KBM-7 (cell line): ENCODE measurements around the gene HMCN2.

Source experiments
- DNase-seq: peaks from one replicate; pipeline ENCODE4 v3.0.0-alpha.2; 2015
- in situ Hi-C: fragments of 300-500 bp; cut with MboI; formaldehyde crosslinking; loops from 2 replicates; pipeline ENCODE4 v1.14.3; 2020; ENCODE audit warnings: low sequenced_read_pairs, low pct_unique_long_range_greater_than_20kb, mixed read lengths

Gene HMCN2, protein sequence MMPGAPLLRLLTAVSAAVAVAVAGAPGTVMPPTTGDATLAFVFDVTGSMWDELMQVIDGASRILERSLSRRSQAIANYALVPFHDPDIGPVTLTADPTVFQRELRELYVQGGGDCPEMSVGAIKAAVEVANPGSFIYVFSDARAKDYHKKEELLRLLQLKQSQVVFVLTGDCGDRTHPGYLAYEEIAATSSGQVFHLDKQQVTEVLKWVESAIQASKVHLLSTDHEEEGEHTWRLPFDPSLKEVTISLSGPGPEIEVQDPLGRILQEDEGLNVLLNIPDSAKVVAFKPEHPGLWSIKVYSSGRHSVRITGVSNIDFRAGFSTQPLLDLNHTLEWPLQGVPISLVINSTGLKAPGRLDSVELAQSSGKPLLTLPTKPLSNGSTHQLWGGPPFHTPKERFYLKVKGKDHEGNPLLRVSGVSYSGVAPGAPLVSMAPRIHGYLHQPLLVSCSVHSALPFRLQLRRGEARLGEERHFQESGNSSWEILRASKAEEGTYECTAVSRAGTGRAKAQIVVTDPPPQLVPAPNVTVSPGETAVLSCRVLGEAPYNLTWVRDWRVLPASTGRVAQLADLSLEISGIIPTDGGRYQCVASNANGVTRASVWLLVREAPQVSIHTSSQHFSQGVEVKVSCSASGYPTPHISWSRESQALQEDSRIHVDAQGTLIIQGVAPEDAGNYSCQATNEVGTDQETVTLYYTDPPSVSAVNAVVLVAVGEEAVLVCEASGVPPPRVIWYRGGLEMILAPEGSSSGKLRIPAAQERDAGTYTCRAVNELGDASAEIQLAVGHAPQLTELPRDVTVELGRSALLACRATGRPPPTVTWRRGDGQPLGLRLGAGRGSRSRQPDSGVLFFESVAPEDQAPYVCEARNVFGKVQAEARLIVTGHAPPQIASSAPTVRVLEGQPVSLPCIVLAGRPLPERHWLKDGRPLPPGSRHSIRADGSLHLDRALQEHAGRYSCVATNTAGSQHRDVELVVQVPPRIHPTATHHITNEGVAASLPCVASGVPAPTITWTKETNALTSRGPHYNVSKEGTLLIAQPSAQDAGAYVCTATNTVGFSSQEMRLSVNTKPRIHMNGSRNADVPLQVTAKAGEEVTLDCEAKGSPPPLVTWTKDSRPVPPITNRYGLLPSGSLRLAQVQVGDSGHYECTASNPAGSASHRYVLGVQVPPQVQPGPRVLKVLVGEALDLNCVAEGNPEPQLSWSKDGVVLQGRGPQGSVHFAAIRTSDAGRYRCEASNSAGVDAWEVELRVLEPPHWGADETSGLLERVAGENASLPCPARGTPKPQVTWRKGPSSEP (N-terminal part only)

GRCh38 chr9:130265431-130266235, at the start of gene HMCN2:
HMCN2 (plus strand) TSS chr9:130265760; CDS start chr9:130265879, 119 bp downstream.
- in situ Hi-C loops, result no loop called here
- DNase-seq, result no peak

- in situ Hi-C loops, result no loop called here
- no peak for DNase-seq
These were observed 47.7 kb upstream of the HMCN2 start for GRCh38 chr9:130217838-130218237.

DNA sequence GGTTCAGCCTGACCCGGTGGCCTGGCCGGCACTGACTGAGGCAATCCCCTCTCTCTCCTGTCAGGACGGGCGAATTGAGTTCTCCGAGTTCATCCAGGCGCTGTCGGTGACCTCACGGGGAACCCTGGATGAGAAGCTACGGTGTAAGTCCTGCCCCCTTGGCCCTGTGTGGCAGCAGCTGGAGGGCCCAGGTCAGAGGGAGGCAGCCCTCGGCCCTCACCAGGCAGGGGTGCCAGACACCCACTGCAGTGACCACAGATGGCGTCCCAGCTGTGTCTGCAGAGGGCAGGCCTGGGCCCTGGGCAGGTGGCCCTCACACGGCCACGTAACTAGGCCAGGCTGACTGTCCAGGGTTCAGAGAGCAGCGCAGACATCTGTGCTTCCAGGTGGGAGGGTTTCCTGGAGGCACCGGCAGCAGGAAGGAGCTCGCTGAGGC, 45.9 kb upstream of the HMCN2 start:
- DNase-seq, result no peak
- in situ Hi-C loops, result no loop called here

GRCh38 chr9:130220352-130220751, 45.2 kb upstream of the HMCN2 start:
- in situ Hi-C loops, result no loop called here
- DNase-seq, result no peak

DNA sequence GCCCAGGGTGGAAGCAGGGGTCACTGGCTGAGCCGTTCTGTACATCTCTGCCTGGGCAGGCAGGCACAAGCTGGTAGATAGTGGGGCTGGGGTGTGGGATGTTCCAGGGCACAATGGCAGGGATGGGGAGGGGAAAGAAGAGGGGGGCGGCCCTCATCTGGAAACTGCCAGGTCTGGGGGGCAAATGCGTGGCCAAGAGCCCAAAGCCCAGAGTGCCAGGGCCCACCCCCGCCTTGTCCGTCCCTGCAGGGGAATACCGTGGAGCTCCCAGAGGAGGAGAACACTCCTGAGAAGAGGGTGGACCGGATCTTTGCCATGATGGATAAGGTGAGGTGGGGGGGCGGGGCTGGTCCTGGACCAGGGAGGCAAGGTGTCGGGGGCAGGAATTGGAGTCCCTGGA, 42.7 kb upstream of the HMCN2 start:
- in situ Hi-C loops, result no loop called here
- no peak for DNase-seq

DNA sequence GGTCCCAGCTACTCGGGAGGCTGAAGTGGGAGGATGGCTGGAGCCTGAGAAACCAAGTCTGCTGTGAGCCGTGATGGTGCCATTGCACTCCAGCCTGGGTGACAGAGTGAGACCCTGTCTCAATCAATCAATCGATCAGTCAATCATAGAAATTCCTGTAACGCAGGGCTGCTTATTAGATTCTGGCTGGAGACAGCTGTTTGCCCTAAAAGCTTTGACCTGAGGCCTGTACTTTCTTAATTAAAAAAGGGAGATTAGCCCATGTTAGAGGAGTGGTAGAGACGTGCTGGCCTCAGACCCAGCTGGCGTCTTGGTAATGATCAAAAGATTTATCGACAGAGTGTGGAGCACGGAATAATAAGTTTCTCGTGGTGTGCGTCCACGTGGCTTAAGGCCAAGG, 40.5 kb upstream of the HMCN2 start:
- DNase-seq, result no peak
- in situ Hi-C loops, result no loop called here

- no peak for DNase-seq
- in situ Hi-C loops, result no loop called here
These were observed 40.0 kb upstream of the HMCN2 start for GRCh38 chr9:130225586-130225985.

DNA sequence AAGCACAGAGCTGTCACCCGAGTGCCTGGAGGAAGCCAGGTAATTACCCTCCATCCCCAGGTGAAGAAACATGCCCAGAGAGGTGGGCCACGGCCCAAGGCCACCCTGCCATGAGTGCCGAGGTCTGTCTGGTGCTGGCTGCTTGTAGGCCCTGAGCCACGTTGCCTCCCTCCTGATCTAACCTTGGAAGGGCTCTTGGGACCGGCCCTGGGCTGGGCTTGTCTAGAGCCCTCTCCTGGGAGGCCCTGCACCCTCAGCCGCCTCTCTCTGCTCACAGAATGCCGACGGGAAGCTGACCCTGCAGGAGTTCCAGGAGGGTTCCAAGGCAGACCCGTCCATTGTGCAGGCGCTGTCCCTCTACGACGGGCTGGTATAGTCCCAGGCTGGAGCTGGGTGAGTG, 39.4 kb upstream of the HMCN2 start:
- in situ Hi-C loops, result no loop called here
- no peak for DNase-seq

DNA sequence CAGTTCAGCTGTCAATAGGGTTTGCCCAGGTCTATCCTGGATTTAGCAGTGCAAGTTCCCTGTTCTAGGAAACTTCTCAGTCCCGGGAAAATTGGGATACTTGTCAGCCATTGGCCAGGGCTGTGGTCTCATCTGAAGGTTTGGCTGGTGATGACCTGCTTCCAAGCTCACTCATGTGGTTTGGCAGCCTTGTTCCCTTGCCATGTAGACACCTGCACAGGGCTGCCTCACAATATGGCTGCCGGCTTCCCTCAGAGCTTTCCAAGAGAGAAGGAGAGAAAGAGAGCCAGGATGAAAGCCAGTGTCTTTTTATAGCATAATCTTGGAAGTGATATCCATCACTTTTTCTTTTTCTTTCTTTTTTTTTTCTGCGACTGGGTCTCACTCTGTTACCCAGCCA, 37.7 kb upstream of the HMCN2 start:
- DNase-seq, result no peak
- in situ Hi-C loops, result no loop called here

DNA sequence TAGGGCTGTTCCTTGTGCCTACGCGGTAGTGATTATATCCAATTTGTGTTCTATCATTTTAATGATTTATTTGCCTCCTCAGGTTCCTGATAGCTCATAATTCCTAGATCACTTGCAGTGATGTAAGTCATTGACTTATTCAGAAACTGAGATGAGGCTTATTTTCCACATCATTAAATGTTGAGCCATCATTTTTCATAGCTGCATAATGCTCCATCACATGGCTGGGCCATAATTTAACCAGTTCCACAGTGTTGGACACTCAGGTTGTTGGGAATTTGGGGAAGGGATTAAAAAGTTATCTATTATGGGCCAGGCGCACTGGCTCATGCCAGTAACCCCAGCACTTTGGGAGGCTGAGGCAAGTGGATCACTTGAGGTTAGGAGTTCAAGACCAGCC, 35.8 kb upstream of the HMCN2 start:
- DNase-seq, result no peak
- in situ Hi-C loops, result no loop called here

GRCh38 chr9:130230631-130231030, 34.9 kb upstream of the HMCN2 start:
- in situ Hi-C loops, result no loop called here

GRCh38 chr9:130232899-130233586, 32.5 kb upstream of the HMCN2 start:
- in situ Hi-C loops, result no loop called here
- DNase-seq, result no peak

More at GRCh38 chr9:130230631-130231030, 34.9 kb upstream of the HMCN2 start:
- DNase-seq, result no peak

DNA sequence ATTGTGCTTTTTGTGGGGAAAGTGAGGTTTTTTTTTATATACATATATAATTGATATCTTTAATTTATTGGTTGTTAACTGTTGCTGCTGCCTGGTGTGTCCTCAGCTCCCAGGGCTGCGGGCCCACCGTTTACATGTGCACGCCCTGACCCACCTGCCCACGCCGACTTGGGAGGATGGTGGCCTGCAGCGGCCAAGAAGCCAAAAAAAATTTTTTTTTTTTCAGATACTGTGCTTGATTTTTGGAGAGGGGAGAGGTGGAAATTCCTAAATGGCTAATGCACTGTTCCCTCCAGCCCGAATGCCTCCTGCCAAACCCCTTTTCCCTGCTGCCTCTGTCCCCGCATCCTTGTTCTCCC, 32.0 kb upstream of the HMCN2 start:
- in situ Hi-C loops, result no loop called here
- DNase-seq, result no peak

GRCh38 chr9:130234340-130235260, 31.0 kb upstream of the HMCN2 start:
- in situ Hi-C loops, result no loop called here

GRCh38 chr9:130235558-130236435, 29.8 kb upstream of the HMCN2 start:
- in situ Hi-C loops, result no loop called here

More at GRCh38 chr9:130234340-130235260, 31.0 kb upstream of the HMCN2 start:
- DNase-seq, result no peak

GRCh38 chr9:130236436-130236985, 29.0 kb upstream of the HMCN2 start:
- DNase-seq, result no peak
- in situ Hi-C loops, result no loop called here

More at GRCh38 chr9:130235558-130236435, 29.8 kb upstream of the HMCN2 start:
- DNase-seq, result peak; percentile 78
